Upper lobe of right lung (tissue), 1 donor: ENCODE data around the gene LYSMD3. TPM values are rescaled to one million over a fixed set of nuclear protein-coding genes. Genes with fewer than 3 reads are reported as not detected.
"Not testable (repeated sequence)": the region's sequence is repeated elsewhere in the genome, so short reads cannot be mapped to it uniquely, and the experiment has no call there.

Source experiments
- ATAC-seq: fragments of 200-7000 bp; cut with Tn5 transposase; one replicate; pipeline ENCODE4 v1.9.1; 2020; ENCODE audit warnings: mild to moderate bottlenecking, moderate library complexity
- DNase-seq: peaks from one replicate; pipeline ENCODE4 v3.0.0-alpha.2; 2020
- H3K27ac ChIP-seq: fragments of 200-600 bp; one replicate; pipeline ENCODE4 v1.8.0; 2022
- H3K27me3 ChIP-seq: fragments of 200-600 bp; one replicate; pipeline ENCODE4 v1.8.0; 2022; ENCODE audit warnings: mild to moderate bottlenecking
- H3K36me3 ChIP-seq: fragments of 200-600 bp; one replicate; pipeline ENCODE4 v1.8.0; 2022
- H3K4me1 ChIP-seq: fragments of 200-600 bp; one replicate; pipeline ENCODE4 v1.8.0; 2022
- H3K4me3 ChIP-seq: fragments of 200-600 bp; one replicate; pipeline ENCODE4 v1.8.0; 2022; ENCODE audit warnings: mild to moderate bottlenecking
- H3K9me3 ChIP-seq: fragments of 200-600 bp; one replicate; pipeline ENCODE4 v1.8.0; 2022
- intact Hi-C: fragments of 100-400 bp; cut with DNase I; formaldehyde crosslinking; loops from one replicate; pipeline ENCODE4 v1.11.0; 2022
- long read RNA-seq: library from polyadenylated mRNA; unstranded; transcript quantifications from one replicate; pipeline ENCODE4 v2.0.0, GENCODE V29; 2021
- total RNA-seq: library from RNA; stranded (reverse); fragmentation: NEBNext Ultra II Directional; extraction: Animal tissue kit (Norgen Biotek cat#: 25700); gene quantifications from one replicate; pipeline ENCODE4 v1.2.1, GENCODE V29; 2021
- TF ChIP-seq, protein P1 (sequence below): fragments of 200-600 bp; IDR thresholded peaks from one replicate; pipeline ENCODE4 v1.8.0; 2022; ENCODE audit warnings: antibody characterized with exemption
- donor health status: DM: no; HTN: yes; CAD: no; lungs with severe emphysema.

LYSMD3 gene
- total RNA-seq = 21.0 TPM
- long read RNA-seq, full-length matches to known transcripts = 52 of 58 reads
- long read RNA-seq, partial matches to known transcripts = 0 of 58 reads
- long read RNA-seq, other reads (novel, unspliced or antisense) = 6 of 58 reads

DNA sequence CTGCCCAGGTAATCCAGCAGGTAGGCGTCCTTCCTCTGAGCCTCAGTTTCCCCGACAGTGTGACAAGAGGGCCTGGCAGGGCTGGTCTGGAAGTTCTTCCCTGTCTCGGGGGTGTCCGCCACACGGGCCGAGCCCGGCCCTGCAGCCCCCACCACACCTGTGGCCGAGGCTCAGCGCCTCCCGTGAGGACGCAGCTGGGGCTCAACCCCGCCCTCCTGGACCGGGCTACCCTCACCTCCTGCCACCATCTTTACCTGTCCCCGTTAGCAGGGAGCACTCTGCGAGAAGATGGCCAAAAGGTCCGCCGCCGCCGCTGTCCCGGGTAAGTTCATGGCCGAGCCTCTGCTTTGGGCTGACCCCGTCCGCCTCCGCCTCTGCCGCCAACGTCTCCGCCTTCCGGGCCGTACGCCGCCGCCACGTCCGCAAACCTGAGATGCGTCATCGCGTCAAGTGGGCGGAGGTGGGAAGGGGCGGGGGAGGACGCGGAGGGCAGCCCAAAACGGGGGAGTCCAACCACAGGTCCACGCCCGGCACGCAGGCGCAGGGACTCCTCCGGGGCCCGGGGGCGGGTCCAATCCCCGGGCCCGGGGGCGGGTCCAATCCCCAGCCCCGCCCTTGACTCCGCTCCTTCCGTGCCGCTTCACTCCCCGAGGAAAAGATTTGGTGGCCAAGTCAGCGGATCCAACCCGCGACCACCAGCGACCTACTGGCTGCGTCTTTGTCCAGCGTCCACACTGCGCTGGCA lies at the start of gene LYSMD3:
Gene LYSMD3 (minus strand): TSS at position 391 of the 745 bp plus-strand sequence. CDS start 4,295 bp downstream, outside the sequence.
- peak; percentile 99 for DNase-seq
- Histone ChIP-seq H3K4me1 (peaks cover 33% of the 10 kb centered on the region), H3K27me3 (peaks cover 4% of the 10 kb centered on the region), H3K27ac (peak within 1 kb of the TSS; percentile 94), H3K36me3 (peaks cover 12% of the 10 kb centered on the region), H3K4me3 (peak within 1 kb of the TSS; percentile 94), H3K9me3 (no peaks in the 10 kb centered on the region)
- ATAC-seq = peak; percentile 99
- intact Hi-C loops = no loop called here
- TF ChIP-seq, protein P1, sequence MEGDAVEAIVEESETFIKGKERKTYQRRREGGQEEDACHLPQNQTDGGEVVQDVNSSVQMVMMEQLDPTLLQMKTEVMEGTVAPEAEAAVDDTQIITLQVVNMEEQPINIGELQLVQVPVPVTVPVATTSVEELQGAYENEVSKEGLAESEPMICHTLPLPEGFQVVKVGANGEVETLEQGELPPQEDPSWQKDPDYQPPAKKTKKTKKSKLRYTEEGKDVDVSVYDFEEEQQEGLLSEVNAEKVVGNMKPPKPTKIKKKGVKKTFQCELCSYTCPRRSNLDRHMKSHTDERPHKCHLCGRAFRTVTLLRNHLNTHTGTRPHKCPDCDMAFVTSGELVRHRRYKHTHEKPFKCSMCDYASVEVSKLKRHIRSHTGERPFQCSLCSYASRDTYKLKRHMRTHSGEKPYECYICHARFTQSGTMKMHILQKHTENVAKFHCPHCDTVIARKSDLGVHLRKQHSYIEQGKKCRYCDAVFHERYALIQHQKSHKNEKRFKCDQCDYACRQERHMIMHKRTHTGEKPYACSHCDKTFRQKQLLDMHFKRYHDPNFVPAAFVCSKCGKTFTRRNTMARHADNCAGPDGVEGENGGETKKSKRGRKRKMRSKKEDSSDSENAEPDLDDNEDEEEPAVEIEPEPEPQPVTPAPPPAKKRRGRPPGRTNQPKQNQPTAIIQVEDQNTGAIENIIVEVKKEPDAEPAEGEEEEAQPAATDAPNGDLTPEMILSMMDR = no peak

DNA sequence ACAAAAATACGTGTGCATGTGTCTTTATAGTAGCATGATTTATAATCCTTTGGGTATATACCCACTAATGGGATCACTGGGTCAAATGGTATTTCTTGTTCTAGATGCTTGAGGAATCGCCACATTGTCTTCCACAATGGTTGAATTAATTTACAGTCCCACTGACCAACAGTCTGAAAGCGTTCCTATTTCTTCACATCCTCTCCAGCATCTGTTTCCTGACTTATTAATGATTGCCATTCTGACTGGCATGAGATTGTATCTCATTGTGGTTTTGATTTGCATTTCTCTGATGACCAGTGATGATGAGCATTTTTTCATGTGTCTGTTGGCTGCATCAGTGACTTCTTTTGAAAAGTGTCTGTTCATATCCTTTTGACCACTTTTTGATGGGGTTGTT lies 47.2 kb upstream of the LYSMD3 start:
- H3K4me1 ChIP-seq, H3K36me3 ChIP-seq, DNase-seq, H3K27me3 ChIP-seq, H3K27ac ChIP-seq, H3K4me3 ChIP-seq, H3K9me3 ChIP-seq, ATAC-seq, intact Hi-C loops: not testable (repeated sequence)

DNA sequence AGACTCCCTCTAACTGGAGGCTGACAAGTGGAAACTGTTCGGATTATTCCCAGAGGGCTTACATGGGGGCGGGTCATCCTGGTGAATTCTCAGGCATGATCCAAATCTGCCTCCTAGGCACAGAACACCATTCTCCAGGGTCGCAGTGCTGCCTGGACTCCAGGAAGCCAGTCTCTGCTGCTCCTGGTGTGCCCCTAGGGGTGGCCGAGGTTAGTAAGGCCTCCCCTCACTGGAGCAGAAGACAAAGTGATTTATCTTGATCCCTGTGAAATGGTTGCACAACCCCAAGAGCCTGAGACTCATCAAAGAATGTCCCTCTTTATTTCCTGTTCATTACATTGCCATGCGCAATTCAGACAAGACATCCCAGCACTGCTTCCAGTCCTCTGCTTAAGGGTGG lies 46.3 kb upstream of the LYSMD3 start:
- H3K9me3 ChIP-seq = peaks cover 6% of the 10 kb centered on the region
- no peaks in the 10 kb centered on the region for H3K4me1 ChIP-seq
- no peaks in the 10 kb centered on the region for H3K36me3 ChIP-seq
- ATAC-seq (no peak), DNase-seq (no peak)
- H3K27me3 ChIP-seq = no peaks in the 10 kb centered on the region
- intact Hi-C loops = no loop called here
- H3K27ac ChIP-seq = no peak overlapping the region
- TF ChIP-seq, protein P1 = no peak
- no peak overlapping the region for H3K4me3 ChIP-seq

DNA sequence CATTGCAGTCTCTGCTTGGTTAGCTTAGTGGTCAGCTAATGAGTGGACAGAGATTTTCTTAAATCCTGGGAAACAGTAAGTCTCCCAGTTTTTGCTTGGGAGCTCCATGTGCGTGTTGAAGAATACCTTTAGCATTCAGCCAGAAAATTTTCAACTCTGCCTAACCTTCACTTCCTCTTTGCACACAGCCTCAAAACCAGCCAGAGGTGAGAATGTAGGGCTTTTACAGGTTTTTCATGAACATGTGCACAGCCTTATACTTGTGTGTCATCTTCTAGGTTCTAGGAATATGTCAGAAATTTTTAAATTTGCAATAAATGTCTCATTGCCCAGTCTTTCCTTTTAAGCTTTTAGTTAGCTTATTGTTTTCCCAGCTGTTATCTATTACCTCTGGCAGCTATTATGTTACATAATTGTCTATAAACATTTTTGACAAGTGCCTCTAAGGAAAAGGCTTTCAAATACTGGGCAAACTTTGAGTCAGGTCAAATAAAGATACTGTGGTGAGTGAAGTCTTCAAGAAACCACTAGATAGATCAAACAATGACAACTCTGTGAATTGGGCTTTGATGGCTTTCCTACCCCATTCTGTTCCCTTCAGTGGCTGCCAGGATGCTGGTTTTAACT lies 41.9 kb upstream of the LYSMD3 start:
- Histone ChIP-seq H3K4me3 (no peak overlapping the region), H3K36me3 (no peaks in the 10 kb centered on the region), H3K27me3 (no peaks in the 10 kb centered on the region), H3K27ac (no peak overlapping the region), H3K4me1 (no peaks in the 10 kb centered on the region), H3K9me3 (no peaks in the 10 kb centered on the region)
- intact Hi-C loops = no loop called here
- TF ChIP-seq, protein P1 = no peak
- no peak for ATAC-seq
- no peak for DNase-seq

DNA sequence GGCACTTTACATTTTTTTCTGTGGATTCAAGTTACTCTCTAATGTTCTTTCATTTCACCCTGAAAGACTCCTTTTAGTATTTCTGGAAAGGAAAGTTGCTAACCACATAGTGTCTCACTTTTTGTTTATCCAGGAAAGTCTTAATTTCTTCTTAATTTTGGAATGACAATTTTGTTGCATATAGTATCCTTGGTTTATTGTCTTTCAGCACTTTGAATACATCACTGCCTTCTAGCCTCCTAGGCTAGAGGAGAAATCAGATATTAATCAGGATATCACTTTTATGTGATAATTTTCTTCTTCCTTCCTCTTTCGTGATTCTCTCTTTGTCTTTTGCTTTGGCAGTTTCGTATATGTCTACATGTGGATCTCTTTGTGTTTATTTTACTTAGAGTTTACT lies 40.6 kb upstream of the LYSMD3 start:
- DNase-seq = no peak
- Histone ChIP-seq H3K4me3 (no peak overlapping the region), H3K36me3 (no peaks in the 10 kb centered on the region), H3K9me3 (no peaks in the 10 kb centered on the region), H3K4me1 (no peaks in the 10 kb centered on the region), H3K27me3 (no peaks in the 10 kb centered on the region), H3K27ac (no peak overlapping the region)
- TF ChIP-seq, protein P1 = no peak
- ATAC-seq = no peak
- intact Hi-C loops = no loop called here

DNA sequence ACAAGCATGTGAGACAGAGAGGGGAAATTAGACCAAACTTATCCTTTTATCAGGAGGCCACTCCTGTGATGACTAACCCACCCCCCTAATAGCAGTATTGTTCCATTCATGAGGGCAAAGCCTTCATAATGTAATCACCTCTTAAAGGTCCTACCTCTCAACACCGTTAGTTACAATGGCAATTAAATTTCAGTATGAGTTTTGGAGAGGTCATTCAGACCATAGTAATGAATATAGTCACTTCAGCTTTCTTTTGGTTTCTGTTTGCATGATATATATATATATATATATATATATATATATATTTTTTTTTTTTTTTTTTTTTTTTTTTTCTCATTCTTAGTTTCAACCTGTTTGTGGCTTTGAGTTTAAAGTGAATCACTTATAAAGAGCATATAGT lies 39.7 kb upstream of the LYSMD3 start:
- Histone ChIP-seq H3K4me1 (no peaks in the 10 kb centered on the region), H3K4me3 (no peak overlapping the region), H3K36me3 (no peaks in the 10 kb centered on the region), H3K27ac (no peak overlapping the region), H3K9me3 (no peaks in the 10 kb centered on the region), H3K27me3 (no peaks in the 10 kb centered on the region)
- TF ChIP-seq, protein P1 = no peak
- intact Hi-C loops = no loop called here
- ATAC-seq (no peak), DNase-seq (no peak)
